HepG2 (cell line): Measurements from ENCODE around the gene ZFAND2B. TPM values are rescaled to one million over a fixed set of nuclear protein-coding genes. Genes with fewer than 3 reads are reported as not detected.
A peak's percentile ranks its signal among the peaks of the same experiment; 100 is the strongest.

Experiments used
- ASH2L ChIP-seq: fragments of 300-600, 200-600 bp; sonication (generic); IDR thresholded peaks from 2 replicates; pipeline ENCODE4 v1.7.0; 2017; ENCODE audit warnings: low read depth, mild to moderate bottlenecking, moderate library complexity, mixed read lengths, low read length; ENCODE audit not compliant: insufficient read length
- CTCF ChIP-seq: sonication (generic); formaldehyde crosslinking; IDR thresholded peaks from 2 replicates; pipeline ENCODE4 v1.5.0; 2020; ENCODE audit warnings: mild to moderate bottlenecking, missing genetic modification reagents, moderate library complexity
- DBP ChIP-seq: sonication (generic); formaldehyde crosslinking; IDR thresholded peaks from 2 replicates; pipeline ENCODE4 v1.4.0; 2020; ENCODE audit warnings: missing genetic modification reagents; ENCODE audit errors: not compliant biosample characterization
- MEIS1 ChIP-seq: sonication (generic); formaldehyde crosslinking; IDR thresholded peaks from 2 replicates; pipeline ENCODE4 v1.9.0; 2021; ENCODE audit warnings: mild to moderate bottlenecking, missing genetic modification reagents, moderate library complexity, borderline replicate concordance
- MYNN ChIP-seq: sonication (generic); formaldehyde crosslinking; IDR thresholded peaks from 2 replicates; pipeline ENCODE4 v1.4.0; 2020; ENCODE audit warnings: mild to moderate bottlenecking, low read depth, missing genetic modification reagents
- MZF1 ChIP-seq: sonication (generic); formaldehyde crosslinking; IDR thresholded peaks from 2 replicates; pipeline ENCODE4 v1.8.1; 2023; ENCODE audit warnings: mild to moderate bottlenecking, missing genetic modification reagents, borderline replicate concordance
- NCOR1 ChIP-seq: fragments of 200-600 bp; sonication (generic); IDR thresholded peaks from 2 replicates; pipeline ENCODE4 v1.7.0; 2017; ENCODE audit warnings: antibody characterized with exemption, low read length, borderline replicate concordance
- NPAS2 ChIP-seq: sonication (generic); formaldehyde crosslinking; IDR thresholded peaks from 2 replicates; pipeline ENCODE4 v1.8.0; 2022; ENCODE audit warnings: mild to moderate bottlenecking, missing genetic modification reagents, borderline replicate concordance
- NRL ChIP-seq: sonication (generic); formaldehyde crosslinking; IDR thresholded peaks from 2 replicates; pipeline ENCODE4 v1.5.0; 2020; ENCODE audit warnings: missing genetic modification reagents, mild to moderate bottlenecking, moderate library complexity, borderline replicate concordance
- PAX8 ChIP-seq: sonication (generic); formaldehyde crosslinking; IDR thresholded peaks from 2 replicates; pipeline ENCODE4 v1.8.0; 2022; ENCODE audit warnings: mild to moderate bottlenecking, missing genetic modification reagents, borderline replicate concordance
- RAD51 ChIP-seq: fragments of 450-650 bp; IDR thresholded peaks from 2 replicates; pipeline ENCODE4 v1.6.1; 2016; ENCODE audit warnings: borderline replicate concordance
- SSRP1 ChIP-seq: IDR thresholded peaks from 2 replicates; pipeline ENCODE4 v1.6.1; 2016; ENCODE audit warnings: control low read depth
- THAP9 ChIP-seq: sonication (generic); formaldehyde crosslinking; IDR thresholded peaks from 2 replicates; pipeline ENCODE4; 2020; ENCODE audit warnings: missing genetic modification reagents, mild to moderate bottlenecking, borderline replicate concordance
- TRAFD1 ChIP-seq: sonication (generic); formaldehyde crosslinking; IDR thresholded peaks from 2 replicates; pipeline ENCODE4 v1.5.1; 2020; ENCODE audit warnings: missing genetic modification reagents, mild to moderate bottlenecking, borderline replicate concordance
- ZBTB20 ChIP-seq: sonication (generic); formaldehyde crosslinking; IDR thresholded peaks from 2 replicates; pipeline ENCODE4 v1.8.1; 2023; ENCODE audit warnings: missing genetic modification reagents, low read depth, mild to moderate bottlenecking, borderline replicate concordance
- ZKSCAN5 ChIP-seq: sonication (generic); formaldehyde crosslinking; IDR thresholded peaks from 2 replicates; pipeline ENCODE4 v1.5.1; 2020; ENCODE audit warnings: mild to moderate bottlenecking, missing genetic modification reagents
- ZNF256 ChIP-seq: sonication (generic); formaldehyde crosslinking; conservative IDR thresholded peaks from 2 replicates; pipeline ENCODE4 v1.4.0; 2020; ENCODE audit warnings: missing genetic modification reagents
- ZNF431 ChIP-seq: sonication (generic); formaldehyde crosslinking; IDR thresholded peaks from 2 replicates; pipeline ENCODE4 v1.9.0; 2022; ENCODE audit warnings: missing genetic modification reagents, low read depth, mild to moderate bottlenecking, borderline replicate concordance
- ZNF572 ChIP-seq: sonication (generic); formaldehyde crosslinking; IDR thresholded peaks from 2 replicates; pipeline ENCODE4 v1.5.1; 2020; ENCODE audit warnings: mild to moderate bottlenecking, missing genetic modification reagents
- ZNF777 ChIP-seq: sonication (generic); formaldehyde crosslinking; IDR thresholded peaks from 2 replicates; pipeline ENCODE4 v1.4.0; 2020; ENCODE audit warnings: missing genetic modification reagents
- ZSCAN21 ChIP-seq: sonication (generic); formaldehyde crosslinking; IDR thresholded peaks from 2 replicates; pipeline ENCODE4 v1.8.0; 2022; ENCODE audit warnings: mild to moderate bottlenecking, missing genetic modification reagents, moderate library complexity, borderline replicate concordance
- polyA plus RNA-seq, 8 experiments: library from polyadenylated mRNA; depleted of rRNA in 3 of 8; stranded (reverse) in 7 of 8; unstranded in 1 of 8; fragments of >200 nt; fragmentation: Illumina TruSeq in 4 of 8; extraction: Trizol in 4 of 8; gene quantifications; 2 replicates each; pipeline versions ENCODE4 v1.2.1 to v1.2.3, GENCODE V29; 2011 to 2016; ENCODE audit warnings: low read depth in 4 of 8, missing spikeins in 1 of 8, mixed read lengths in 1 of 8; ENCODE audit not compliant: insufficient read depth in 1 of 8
- total RNA-seq, 5 experiments: library from RNA; depleted of rRNA; stranded (reverse); fragments of >200 nt; fragmentation: Illumina TruSeq; extraction: Trizol; gene quantifications; 2 replicates each; pipeline ENCODE4 v1.2.3, GENCODE V29; 2016; ENCODE audit warnings: low read depth in 1 of 5

The ZFAND2B gene
- total and polyA plus RNA-seq, 2 of the 13 experiments (the other 11 are each of a cell fraction or from before 2014, with no cell fraction given), result 53.3 to 115 TPM

GRCh38 chr2:219175928-219176817, 30.4 kb upstream of the ZFAND2B start (continued):
- TF ChIP-seq CTCF (0 out of 2 replicates have a peak, but pooled peaks have one; percentile 26), ZSCAN21 (no peak), SSRP1 (CRISPR knock-in tag) (no peak), ZKSCAN5 (CRISPR knock-in tag) (no peak), MZF1 (CRISPR knock-in tag) (peak; percentile 63; the same call in 1 of the 2 replicates), ZNF431 (CRISPR knock-in tag) (0 out of 2 replicates have a peak, but pooled peaks have one; percentile 4), NCOR1 (no peak), RAD51 (no peak), NRL (CRISPR knock-in tag) (no peak), ZNF256 (CRISPR knock-in tag) (no peak), DBP (CRISPR knock-in tag) (no peak), TRAFD1 (peak; percentile 18; the same call in 1 of the 2 replicates), ZBTB20 (CRISPR knock-in tag) (no peak), ASH2L (peak; percentile 48), MYNN (0 out of 2 replicates have a peak, but pooled peaks have one; percentile 7), ZNF777 (CRISPR knock-in tag) (no peak), THAP9 (CRISPR knock-in tag) (peak; percentile 36; the same call in 1 of the 2 replicates), NPAS2 (CRISPR knock-in tag) (0 out of 2 replicates have a peak, but pooled peaks have one; percentile 63), MEIS1 (CRISPR knock-in tag) (no peak; the same call in 1 of the 2 replicates), PAX8 (CRISPR knock-in tag) (peak; percentile 92; the same call in 1 of the 2 replicates), ZNF572 (peak; percentile 95)
